ENCODE results near the gene SUMF1.

Gene SUMF1

GRCh38 chr3:4375911-4376310 lies 91.2 kb downstream of the SUMF1 start:
- no peak for FAIRE-seq

GRCh38 chr3:4373669-4374068 lies 93.4 kb downstream of the SUMF1 start:
- peak; percentile 21 for FAIRE-seq

GRCh38 chr3:4362523-4362922 lies 104.5 kb downstream of the SUMF1 start:
- FAIRE-seq, result no peak

- FAIRE-seq, result no peak
Observed at GRCh38 chr3:4360817-4361216, 106.3 kb downstream of the SUMF1 start.

GRCh38 chr3:4359805-4360502 lies 107.1 kb downstream of the SUMF1 start:
- no peak for FAIRE-seq

- no peak for FAIRE-seq
Observed at GRCh38 chr3:4358273-4358672, 108.8 kb downstream of the SUMF1 start.

GRCh38 chr3:4356546-4357410 lies 110.3 kb downstream of the SUMF1 start:
- FAIRE-seq, result no peak

GRCh38 chr3:4356220-4356540 lies 110.9 kb downstream of the SUMF1 start:
- FAIRE-seq, result no peak

GRCh38 chr3:4355401-4356219 lies 111.5 kb downstream of the SUMF1 start:
- no peak for FAIRE-seq

GRCh38 chr3:4351872-4352271 lies 115.2 kb downstream of the SUMF1 start:
- FAIRE-seq, result no peak

GRCh38 chr3:4351164-4351855 lies 115.8 kb downstream of the SUMF1 start:
- FAIRE-seq, result no peak

GRCh38 chr3:4350789-4351163 lies 116.3 kb downstream of the SUMF1 start:
- FAIRE-seq, result peak; percentile 53

- no peak for FAIRE-seq
Observed at GRCh38 chr3:4343258-4343657, 123.8 kb downstream of the SUMF1 start.

GRCh38 chr3:4341336-4341675 lies 125.8 kb downstream of the SUMF1 start:
- no peak for FAIRE-seq

- FAIRE-seq, result no peak
Observed at GRCh38 chr3:4340411-4341335, 126.4 kb downstream of the SUMF1 start.

GRCh38 chr3:4340077-4340410 lies 127.0 kb downstream of the SUMF1 start:
- FAIRE-seq, result no peak

GRCh38 chr3:4338751-4339150 lies 128.3 kb downstream of the SUMF1 start:
- FAIRE-seq, result no peak

GRCh38 chr3:4336850-4337546 lies 130.1 kb downstream of the SUMF1 start:
- no peak for FAIRE-seq

- FAIRE-seq, result no peak
Observed at GRCh38 chr3:4335840-4336562, 131.1 kb downstream of the SUMF1 start.

- no peak for FAIRE-seq
Observed at GRCh38 chr3:4334548-4334947, 132.5 kb downstream of the SUMF1 start.

GRCh38 chr3:4332991-4333390 lies 134.1 kb downstream of the SUMF1 start:
- FAIRE-seq, result no peak
